Globus pallidus (tissue), 1 donor: ENCODE measurements around the gene NAA35.
A peak's percentile ranks its signal among the peaks of the same experiment; 100 is the strongest.
"Not testable (repeated sequence)": the region's sequence is repeated elsewhere in the genome, so short reads cannot be mapped to it uniquely, and the experiment has no call there.

Experiments used
- DNase-seq: peaks from one replicate; pipeline ENCODE4 v3.0.0-alpha.2; 2015; ENCODE audit warnings: low spot score

NAA35 gene

DNA sequence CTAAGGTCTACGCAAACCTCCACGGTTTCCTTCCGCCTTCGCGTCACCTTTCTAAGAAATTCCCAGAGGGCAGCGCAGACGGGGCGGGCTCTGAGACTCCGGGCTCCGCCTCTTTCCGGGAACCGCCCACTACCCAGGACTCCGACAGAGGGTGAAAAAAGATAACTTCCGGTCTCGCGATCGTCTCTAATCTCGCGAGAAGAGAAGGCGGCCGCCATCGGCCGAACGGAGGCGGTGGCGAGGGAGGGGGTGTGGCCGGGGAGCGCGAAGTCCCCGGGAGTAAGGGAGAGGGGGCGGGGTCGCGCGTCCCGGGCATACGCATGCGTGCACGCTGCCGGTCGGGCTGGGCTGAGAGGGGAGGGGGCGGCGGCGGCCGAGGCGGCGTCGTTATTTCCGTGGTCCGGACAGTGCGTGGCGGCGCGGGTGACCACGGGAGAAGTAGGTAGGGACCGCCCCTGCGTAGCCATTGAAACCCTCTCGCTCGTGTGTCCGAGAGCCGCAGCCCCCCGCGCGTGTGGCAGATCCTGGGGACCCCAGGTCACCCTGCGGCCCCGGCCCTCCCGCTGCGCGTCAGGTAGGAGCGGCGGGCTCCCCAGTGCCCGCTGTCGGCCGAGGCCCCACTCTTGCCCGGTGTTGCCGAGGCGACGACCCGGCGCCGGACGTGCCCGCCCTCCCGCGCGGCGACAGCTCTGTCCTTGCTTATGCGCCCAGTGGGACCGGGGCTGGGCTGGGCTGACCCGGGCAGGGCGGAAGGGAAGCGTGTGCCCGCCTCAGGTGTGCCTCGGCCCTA, at the start of gene NAA35:
Gene NAA35, plus strand, starts transcription at position 315 of the 790 bp plus-strand sequence. CDS start 1,014 bp downstream, outside the sequence.
- peak; percentile 98 for DNase-seq

DNA sequence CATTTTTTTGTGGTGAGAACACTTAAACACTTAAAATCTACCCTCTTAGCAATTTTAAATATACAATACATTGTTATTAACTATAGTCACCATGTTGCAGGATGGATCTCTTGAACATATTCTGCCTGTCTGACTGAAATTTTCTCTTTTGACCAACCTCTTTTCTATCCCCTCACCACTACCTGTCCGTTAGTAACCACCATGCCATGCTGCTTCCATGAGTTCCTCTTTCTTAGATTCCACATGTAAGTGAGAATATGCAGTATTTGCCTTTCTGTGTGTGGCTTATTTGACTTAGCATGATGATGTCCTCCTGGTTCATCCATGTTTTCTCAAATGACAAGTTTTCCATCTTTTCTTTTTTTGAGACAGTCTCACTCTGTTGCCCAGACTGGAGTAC, 48.5 kb upstream of the NAA35 start:
- no peak for DNase-seq

DNA sequence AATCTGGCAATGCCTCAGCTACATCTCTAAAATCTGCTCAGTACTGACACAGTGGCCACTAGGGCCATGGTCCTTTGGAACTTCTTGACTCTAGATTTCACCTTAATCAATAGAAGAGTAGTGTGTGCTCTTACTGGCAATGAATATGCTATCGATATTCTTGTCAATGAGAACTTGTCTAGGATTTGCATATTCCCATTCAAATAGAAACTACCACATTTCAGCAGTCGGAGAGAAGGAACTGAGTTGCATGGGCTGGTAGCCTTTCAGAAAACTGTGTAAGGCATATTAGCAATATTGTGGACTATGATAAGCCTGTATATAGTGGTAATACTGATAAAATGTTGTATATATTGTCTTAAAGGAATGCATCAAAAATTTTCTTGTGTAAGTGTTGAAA, 45.3 kb upstream of the NAA35 start:
- no peak for DNase-seq

DNA sequence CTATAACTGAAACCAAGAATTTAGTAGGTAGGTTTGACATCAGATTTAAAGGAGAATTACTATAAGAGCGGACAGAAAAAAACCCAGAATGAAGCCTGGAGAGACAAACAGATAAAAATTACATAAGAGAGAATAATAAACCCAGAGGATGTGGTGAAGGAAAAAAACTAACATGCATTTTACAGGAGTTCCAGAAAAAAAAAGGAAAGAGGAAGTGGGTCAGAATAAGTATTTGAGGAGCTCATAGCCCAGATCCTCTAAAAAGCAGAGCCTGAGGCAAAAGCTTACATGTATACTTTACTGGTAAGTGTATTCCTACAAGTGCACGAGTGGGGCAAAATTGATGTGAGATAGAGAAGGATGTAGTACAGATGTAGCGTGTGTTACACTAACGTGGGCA, 43.1 kb upstream of the NAA35 start:
- DNase-seq = no peak

DNA sequence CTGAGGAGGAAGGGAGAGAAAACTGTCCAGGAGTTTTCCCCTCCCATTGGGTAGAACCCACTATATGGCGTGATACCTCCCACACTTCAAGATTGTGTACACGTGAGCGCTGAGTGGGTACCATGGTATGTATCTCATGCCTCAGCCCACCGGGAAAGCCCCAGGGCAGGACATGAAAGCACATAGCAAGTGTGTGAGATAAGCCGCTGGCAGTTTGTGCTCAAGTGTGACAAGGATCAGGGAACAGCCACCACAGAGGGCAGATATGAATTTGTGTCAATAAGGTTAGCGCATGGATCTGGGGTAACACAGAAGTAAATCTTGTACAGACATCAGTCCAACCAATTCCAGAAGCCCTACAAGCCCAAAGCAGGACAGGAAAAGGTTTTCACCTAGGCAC, 42.6 kb upstream of the NAA35 start:
- DNase-seq = no peak

DNA sequence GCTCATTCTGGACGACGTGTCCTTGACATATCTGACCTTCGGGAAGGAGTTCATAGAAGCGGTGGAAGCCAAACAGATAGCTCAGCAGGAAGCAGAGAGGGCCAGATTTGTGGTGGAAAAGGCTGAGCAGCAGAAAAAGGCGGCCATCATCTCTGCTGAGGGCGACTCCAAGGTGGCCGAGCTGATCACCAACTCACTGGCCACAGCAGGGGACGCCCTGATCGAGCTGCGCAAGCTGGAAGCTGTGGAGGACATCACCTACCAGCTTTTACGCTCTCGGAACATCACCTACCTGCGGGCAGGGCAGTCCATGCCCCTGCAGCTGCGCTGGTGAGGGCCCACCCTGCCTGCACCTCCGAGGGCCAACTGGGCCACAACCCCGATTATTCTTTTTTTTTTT, 41.6 kb upstream of the NAA35 start:
- DNase-seq = no peak

DNA sequence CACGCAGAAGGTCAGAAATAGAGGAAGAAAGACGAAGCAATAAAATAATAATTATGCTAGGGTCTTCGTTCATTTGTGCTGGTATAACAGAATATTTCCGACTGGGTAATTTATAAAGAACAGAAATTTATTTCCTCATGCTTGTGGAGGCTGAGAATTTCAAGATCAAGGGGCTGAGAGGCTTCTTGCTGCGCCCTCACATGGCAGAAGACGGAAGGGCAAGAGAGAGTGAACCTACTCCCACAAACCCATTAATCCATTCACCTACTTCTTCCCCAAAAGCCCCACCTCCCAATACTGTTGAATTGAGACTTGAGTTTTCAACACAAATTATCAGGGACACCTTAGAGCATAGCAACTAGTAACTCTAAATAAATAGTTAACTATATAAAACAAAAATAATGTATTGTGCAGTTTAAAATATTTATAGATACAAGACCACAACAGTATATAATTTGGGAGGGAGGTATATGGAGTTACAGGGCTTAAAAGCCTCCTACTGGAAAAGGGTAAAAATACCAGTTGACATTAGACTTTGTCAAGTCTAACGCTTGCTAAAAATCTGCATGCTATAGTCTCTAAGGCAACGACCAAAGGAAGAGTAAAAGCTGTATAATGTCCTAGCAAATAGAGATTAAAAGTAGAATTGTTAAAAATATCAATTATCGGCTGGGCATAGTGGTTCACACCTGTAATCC, 40.3 kb upstream of the NAA35 start:
- DNase-seq = peak; percentile 5

DNA sequence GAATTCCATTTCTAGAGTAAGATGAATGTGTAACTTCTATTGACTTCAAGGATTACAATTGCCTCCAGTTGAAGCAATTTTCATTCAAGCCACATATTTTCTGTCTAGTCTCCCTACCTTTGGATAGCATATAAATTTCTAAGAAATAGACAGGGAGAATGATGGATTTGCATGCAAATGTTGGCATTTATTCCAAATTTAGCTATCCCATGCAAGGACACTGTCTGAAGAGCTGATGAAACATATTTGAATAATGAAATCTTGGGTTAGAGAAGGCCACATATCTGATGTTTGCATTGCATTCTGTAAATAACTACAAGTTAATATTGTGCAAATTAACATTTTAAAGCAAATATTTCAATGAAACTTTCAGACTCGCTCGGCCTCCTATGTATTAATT, 36.0 kb upstream of the NAA35 start:
- no peak for DNase-seq

DNA sequence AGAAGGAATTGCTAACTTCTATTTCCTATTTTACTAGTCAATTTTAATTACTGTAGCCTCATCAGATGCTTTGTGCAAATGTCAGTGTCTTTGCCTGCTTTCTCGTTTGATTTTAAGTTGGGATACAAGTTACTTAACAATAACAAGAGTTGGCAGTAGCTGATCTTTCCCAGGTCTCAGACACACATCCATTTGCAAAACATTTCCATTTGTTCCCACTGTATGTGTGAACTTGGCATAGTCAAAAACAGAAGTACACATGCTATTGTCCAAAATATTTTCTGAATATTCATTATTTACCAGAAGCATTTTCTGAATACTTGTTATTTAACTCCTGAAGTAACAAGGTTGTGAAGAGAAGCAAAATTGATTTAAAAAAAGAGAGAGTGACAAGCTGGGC, 35.0 kb upstream of the NAA35 start:
- DNase-seq = no peak

DNA sequence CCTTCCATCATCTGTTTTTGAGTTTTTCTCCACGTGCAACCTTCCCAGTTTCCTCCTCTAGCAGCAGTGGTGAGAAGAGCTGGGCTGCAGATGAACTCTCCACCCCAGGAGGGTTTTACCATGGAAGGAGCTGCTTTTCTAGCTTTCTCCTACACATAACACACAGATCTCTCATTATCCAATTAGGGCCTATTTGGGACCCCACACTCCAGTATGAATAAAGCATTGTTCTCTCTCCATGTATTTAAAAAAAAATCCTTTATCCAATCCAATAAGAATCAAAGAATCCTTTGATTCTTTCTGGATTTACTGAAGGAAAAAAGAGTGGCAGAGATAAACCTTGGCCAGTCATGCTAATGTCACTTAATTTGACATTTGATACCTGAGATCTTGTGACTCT, 31.6 kb upstream of the NAA35 start:
- DNase-seq = no peak

DNA sequence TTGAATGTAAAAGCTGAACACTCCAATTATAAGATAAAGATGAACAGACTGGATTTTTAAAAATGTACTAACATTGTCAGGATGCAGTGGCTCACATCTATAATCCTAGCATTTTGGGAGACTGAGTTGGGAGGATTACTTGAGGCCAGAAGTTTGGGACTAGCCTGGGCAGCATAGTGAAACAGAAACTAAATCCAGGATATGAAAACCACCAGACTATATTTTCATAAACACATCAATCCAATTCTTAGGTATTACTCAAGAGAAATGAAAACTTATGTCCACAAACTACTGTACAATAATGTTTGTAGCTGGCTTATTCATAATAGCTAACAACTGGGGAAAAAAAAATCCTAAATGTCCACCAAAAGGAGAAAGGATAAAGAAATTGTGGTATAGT, 26.8 kb upstream of the NAA35 start:
- no peak for DNase-seq

DNA sequence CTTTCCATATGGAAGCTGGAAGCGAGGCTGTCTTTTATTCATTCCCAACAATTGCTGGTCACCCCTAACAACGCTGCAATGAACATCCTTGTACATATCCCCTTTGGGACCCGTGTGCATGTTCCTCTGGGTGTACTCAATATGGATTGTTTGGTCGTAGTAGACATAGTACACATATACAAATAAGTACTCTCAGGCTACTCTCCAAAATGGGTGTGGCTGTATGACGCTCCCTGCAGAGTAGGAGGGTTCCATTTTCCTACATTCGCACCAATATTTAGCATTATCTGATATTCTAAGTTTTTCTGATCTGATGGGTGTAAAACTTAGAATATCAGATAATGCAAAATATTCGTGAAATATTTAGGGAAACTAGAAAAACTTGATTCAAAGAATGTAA, 23.2 kb upstream of the NAA35 start:
- no peak for DNase-seq

DNA sequence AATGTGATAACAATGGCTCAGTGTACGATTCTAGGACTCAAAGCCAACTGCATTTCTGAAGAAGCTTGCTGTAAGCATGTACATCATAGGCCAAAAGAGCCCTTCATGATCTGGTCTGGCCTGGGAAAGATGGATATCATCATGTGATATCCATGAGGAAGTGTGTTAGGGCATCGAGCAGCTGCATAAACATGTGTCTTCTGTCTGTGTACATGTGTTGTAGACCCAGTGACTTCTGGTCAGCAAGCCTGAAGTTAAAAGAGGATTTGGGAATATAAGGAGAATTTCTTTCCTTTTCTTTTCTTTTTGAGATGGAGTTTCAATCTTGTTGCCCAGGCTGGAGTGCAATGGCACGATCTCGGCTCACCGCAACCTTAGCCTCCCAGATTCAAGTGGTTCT, 15.5 kb upstream of the NAA35 start:
- no peak for DNase-seq

DNA sequence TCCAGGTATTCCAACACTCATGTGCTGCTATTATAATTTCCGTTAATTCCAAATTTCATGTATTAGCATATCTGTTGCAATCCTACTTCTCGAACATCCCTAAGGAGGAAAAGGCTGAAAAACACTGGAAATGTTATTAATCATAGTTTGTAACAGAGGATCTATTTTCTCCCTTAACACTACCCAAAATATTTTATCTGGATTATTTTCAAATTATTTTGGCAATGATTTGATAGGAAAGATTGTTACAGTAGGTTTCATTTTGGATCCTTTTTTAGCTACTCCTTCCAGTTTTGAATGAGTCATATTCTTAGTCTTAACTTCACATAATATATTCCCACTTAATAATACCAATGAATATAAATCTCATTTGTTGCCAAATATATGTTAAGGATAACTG, 13.9 kb upstream of the NAA35 start:
- DNase-seq = no peak

DNA sequence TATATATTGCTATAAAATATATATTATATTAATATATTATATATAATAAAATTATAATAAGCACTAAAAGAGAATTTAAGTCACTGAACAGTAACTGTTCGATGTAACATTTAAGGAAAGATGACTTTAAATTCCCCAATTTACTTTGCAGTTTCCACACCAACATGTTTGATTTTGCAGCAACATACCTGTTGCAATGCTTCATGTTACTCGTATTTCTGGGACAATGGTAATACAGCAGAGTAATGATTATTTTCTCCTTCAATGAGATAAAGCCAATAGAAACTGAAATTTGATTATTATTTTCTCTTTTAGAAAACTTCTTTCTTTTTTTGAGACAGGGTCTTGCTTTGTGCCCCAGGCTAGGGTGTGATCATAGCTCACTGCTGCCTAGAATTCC, 9.5 kb upstream of the NAA35 start:
- no peak for DNase-seq

DNA sequence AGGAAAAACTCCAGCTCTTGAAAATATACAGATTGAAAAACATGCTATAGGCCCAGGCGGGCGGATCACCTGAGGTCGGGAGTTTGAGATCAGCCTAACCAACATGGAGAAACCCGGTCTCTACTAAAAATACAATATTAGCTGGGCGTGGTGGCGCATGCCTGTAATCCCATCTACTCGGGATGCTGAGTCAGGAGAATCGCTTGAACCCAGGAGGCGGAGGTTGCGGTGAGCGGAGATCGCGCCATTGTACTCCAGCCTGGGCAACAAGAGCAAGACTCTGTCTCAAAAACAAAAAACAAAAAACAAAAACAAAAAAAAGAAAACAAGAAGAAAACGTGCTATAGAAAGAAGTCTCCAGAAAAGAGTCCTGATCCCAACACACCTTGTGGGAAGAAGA, 5.0 kb upstream of the NAA35 start:
- DNase-seq = not testable (repeated sequence)

DNA sequence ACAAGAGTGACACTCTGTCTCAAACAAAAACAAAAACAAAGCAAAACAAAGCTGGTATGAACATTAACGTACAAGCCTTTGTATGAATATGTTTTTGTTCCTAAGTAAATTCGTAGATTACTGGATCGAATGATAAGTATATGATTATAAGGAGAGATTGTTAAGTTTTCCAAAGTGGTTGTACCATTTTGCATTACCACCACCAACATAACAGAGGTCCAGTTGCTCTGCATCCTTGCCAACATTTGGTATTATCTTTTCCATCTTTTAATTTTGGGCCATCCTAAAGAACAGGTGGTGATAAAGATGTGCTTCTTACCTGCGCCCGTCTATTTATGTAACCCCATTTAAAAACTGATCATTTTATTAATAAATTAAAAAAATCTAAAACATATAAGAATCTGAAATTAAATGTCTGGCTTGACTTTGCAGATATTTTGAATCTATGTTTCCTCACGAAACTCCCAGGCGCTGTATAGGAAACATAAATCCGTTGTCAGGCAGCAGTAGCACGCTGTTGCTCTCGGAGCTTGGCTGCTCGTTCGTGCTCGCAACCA, 593 bp upstream of the NAA35 start:
- no peak for DNase-seq

DNA sequence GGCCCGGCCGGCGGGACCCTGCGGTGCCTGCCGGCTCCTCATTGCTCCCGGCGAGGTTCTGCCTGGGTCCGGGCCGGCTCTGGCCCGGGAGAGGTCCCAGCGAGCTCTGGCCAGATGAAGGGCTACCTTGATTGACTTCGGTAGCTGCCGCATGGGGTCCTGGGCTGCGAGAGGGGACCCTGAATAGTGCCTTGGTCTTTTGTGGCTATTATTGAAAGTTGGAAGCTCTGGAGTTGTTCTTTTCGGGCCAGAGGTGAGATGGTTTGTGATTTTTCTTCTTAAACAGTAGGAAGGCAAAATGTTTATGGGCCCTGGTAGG, 635 bp downstream of the NAA35 start:
- DNase-seq = no peak

DNA sequence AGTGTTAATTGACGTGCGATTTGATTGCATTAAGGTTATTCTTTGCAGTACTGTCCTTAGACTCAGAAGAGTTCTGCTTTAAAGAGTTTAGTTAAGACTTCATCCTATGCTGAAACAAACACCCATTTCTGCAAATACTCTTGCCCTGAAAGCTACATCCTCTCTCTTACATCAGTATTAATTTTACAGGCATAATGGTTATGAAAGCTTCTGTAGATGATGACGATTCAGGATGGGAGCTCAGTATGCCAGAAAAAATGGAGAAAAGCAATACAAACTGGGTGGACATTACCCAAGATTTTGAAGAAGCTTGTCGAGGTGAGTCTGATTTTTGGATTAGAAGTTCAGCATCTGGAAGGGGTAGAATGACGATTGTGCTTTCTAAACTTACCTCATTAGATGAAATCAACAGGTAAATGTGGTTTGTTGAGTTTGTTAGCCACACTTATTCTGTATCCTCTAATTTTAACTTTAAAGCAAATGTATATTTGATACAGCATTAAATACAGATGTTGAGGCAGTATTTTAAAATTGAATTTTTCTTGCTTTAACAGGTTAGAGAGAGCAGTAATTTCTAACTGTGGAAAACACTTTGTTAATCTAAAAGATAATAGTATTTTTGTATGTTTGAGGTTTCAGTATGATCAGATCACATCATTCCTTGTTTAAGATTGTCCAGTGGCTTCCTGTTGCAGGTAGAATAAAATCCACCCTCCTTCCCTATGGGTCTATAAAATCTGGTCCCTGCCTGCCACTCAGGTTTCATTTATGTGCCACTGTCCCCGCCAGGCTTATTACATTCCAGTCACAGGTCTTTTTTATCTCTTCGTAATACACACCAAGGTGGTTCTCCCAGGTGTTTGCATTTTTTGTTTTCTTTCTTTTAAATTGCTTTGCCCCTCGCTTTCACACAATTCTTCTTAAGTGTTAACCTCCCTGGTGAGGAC, 1.3 kb downstream of the NAA35 start:
- DNase-seq = no peak

DNA sequence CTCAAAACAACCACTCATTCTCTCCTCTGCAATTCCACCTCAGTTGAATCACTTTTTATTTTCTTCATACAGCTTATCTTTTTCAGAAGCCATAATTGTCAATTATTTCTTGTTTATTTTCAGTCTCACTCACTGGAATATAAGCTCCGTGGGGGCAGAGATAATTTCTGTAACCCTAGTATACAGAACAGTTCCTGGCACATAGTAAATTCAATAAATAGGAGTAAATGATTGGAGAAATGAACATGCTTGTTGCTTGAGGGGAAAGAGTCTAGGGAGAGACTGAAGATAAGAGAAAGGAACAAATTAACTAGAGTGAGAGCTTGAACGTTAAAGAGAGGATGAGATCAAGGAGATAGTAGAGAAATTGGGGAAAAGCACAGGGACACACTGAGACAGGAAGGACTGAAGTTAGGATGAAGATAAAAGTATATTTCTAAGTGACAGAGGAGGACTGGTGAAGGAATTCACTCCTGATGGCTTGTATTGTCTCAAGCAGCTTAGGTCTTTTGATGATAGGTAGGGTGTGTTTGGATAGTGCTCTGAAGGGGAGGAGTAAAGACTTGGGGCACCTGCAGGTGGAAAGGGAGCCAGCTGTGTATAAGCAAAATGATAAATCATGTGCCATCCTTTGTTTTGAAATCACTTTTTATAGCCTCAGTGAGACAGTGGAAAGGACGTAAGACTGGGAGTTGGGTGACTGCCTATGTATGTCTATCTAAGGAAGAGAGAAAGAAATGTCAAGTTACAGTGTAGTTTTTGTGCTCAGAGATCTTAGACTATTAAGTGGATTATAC, 2.2 kb downstream of the NAA35 start:
- DNase-seq = no peak

DNA sequence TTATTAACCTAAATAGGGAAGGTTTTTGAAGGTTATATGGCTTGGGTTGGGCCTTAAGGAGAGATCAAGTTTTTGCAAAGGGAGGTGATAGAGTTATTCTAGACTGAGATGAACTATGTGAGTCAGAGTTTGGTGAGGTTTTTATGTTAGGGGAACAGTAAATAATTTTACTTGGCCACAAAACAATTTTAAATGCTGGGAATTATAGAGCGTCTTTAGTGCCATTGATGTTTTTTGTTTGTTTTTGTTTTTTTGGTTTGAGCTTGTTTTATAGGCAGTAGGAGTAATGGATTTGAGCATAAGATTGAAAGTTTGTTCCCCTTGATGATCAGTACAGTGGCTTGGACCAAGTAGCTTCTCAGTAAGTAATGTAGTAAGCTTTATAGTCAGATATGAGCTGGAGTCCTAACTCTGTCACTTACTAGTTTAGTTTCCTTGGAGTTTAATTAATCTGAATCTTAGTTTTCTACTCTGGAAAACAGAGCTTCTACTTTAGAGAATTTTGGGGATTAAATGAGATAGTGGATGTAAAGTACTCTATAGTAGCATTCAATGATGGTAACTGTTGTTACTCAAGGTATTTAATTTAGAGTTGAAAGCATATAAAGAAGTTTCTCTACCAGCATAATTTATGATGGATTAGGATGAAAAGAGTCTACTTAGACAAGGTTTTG, 2.9 kb downstream of the NAA35 start:
- DNase-seq = no peak
